Lower lobe of right lung (tissue), 2 donors: ENCODE measurements around the gene FDX1. TPM values are rescaled to one million over a fixed set of nuclear protein-coding genes. Genes with fewer than 3 reads are reported as not detected.
"Not testable (repeated sequence)": the region's sequence is repeated elsewhere in the genome, so short reads cannot be mapped to it uniquely, and the experiment has no call there.

Source experiments
- ATAC-seq, 2 donors: fragments of 200-7000 bp; cut with Tn5 transposase; one replicate each; pipeline ENCODE4 v1.9.1; 2020 to 2022; ENCODE audit warnings: mild to moderate bottlenecking in 2 of 2, moderate library complexity in 2 of 2
- DNase-seq: peaks from one replicate; pipeline ENCODE4 v3.0.0-alpha.2; 2020
- H3K27ac ChIP-seq: fragments of 200-600 bp; one replicate; pipeline ENCODE4 v1.8.0; 2022
- H3K27me3 ChIP-seq: fragments of 200-600 bp; one replicate; pipeline ENCODE4 v1.8.0; 2022; ENCODE audit warnings: low read depth
- H3K36me3 ChIP-seq: fragments of 200-600 bp; one replicate; pipeline ENCODE4 v1.8.0; 2022; ENCODE audit warnings: mild to moderate bottlenecking
- H3K4me1 ChIP-seq: fragments of 200-600 bp; one replicate; pipeline ENCODE4 v1.8.0; 2022
- H3K4me3 ChIP-seq: fragments of 200-600 bp; one replicate; pipeline ENCODE4 v1.8.0; 2022; ENCODE audit warnings: mild to moderate bottlenecking
- H3K9me3 ChIP-seq: fragments of 200-600 bp; one replicate; pipeline ENCODE4 v1.8.0; 2022
- intact Hi-C: fragments of 100-400 bp; cut with DNase I; formaldehyde crosslinking; loops from one replicate; pipeline ENCODE4 v1.11.0; 2022
- total RNA-seq: library from RNA; stranded (reverse); fragmentation: NEBNext Ultra II Directional; extraction: Animal tissue kit (Norgen Biotek cat#: 25700); gene quantifications from one replicate; pipeline ENCODE4 v1.2.1, GENCODE V29; 2021
- TF ChIP-seq, protein P1 (sequence below): fragments of 200-600 bp; IDR thresholded peaks from one replicate; pipeline ENCODE4 v1.8.0; 2022; ENCODE audit warnings: antibody characterized with exemption, mild to moderate bottlenecking
- donor health status: DM: no; HTN: yes; CAD: no; lungs with severe emphysema.

The FDX1 gene
- total RNA-seq, 1 donor from 2014 or later: 19.5 TPM

DNA sequence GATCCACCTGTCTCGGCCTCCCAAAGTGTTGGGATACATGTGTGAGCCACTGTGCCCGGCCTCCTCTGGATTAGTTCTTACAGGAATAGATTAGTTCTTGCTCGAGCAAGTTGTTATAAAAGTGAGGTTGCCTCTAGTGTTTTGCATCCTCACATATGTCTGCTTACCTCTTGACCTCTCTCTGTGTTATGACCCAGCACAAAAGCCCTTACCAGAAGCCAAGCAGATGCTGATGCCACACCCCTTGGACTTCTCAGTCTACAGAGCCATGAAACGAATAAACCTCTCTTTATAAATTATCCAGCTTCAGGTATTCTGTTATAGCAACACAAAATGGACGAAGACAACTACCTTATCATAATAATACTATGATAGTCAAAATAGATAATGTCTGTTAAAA lies 22.4 kb upstream of the FDX1 start:
- intact Hi-C loops: no loop called here
- Histone ChIP-seq H3K4me3 (no peak overlapping the region), H3K9me3 (no peaks in the 10 kb centered on the region), H3K4me1 (no peaks in the 10 kb centered on the region), H3K27me3 (no peaks in the 10 kb centered on the region), H3K36me3 (no peaks in the 10 kb centered on the region), H3K27ac (no peak overlapping the region)
- no peak for DNase-seq
- no peak for ATAC-seq
- TF ChIP-seq, protein P1, sequence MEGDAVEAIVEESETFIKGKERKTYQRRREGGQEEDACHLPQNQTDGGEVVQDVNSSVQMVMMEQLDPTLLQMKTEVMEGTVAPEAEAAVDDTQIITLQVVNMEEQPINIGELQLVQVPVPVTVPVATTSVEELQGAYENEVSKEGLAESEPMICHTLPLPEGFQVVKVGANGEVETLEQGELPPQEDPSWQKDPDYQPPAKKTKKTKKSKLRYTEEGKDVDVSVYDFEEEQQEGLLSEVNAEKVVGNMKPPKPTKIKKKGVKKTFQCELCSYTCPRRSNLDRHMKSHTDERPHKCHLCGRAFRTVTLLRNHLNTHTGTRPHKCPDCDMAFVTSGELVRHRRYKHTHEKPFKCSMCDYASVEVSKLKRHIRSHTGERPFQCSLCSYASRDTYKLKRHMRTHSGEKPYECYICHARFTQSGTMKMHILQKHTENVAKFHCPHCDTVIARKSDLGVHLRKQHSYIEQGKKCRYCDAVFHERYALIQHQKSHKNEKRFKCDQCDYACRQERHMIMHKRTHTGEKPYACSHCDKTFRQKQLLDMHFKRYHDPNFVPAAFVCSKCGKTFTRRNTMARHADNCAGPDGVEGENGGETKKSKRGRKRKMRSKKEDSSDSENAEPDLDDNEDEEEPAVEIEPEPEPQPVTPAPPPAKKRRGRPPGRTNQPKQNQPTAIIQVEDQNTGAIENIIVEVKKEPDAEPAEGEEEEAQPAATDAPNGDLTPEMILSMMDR: no peak

DNA sequence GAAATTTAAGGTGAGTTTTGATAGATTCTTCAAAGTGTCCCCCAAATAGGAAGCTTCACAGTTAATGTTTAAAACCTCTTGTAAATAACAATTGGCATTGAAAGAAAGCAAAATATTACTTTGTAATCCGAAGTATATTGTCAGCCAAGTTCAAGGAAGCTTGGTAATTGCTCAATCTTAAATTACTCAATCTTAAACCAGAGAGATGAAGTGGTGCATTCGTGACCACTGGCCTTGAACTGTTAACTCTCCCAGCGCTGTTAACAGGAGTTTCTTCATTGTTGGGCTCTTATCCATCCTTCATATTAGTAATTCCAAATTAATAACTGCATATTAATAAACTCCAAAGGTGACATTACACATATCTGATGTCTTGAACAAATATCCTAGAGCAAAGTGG lies 20.6 kb upstream of the FDX1 start:
- intact Hi-C loops: no loop called here
- no peaks in the 10 kb centered on the region for H3K4me1 ChIP-seq
- TF ChIP-seq, protein P1: no peak
- H3K4me3 ChIP-seq: no peak overlapping the region
- H3K27me3 ChIP-seq: no peaks in the 10 kb centered on the region
- no peak overlapping the region for H3K27ac ChIP-seq
- no peaks in the 10 kb centered on the region for H3K36me3 ChIP-seq
- DNase-seq: no peak
- H3K9me3 ChIP-seq: no peaks in the 10 kb centered on the region
- peak; percentile 62 to 68 for ATAC-seq

DNA sequence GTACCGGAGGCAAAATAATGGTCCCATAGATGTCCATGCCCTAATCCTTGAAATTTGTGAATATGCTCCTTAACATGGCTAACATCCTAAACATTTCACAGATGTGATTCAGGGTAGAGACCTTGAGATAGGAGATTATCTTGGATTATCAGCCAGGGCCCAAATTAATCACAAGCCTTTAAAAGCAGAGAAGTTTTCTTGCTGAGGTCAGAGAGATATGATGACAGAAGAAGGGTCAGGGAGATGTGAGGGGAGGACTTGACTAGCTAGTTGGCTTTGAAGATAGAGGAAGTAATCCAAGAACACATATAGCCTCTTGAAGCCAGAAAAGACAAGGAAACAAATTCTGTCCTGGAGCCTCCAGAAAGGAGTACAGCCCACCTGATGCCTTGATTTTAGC lies 19.1 kb upstream of the FDX1 start:
- intact Hi-C loops: no loop called here
- ATAC-seq (no peak), DNase-seq (no peak)
- Histone ChIP-seq H3K36me3 (no peaks in the 10 kb centered on the region), H3K9me3 (no peaks in the 10 kb centered on the region), H3K27ac (no peak overlapping the region), H3K4me3 (no peak overlapping the region), H3K4me1 (no peaks in the 10 kb centered on the region), H3K27me3 (no peaks in the 10 kb centered on the region)
- TF ChIP-seq, protein P1: no peak

DNA sequence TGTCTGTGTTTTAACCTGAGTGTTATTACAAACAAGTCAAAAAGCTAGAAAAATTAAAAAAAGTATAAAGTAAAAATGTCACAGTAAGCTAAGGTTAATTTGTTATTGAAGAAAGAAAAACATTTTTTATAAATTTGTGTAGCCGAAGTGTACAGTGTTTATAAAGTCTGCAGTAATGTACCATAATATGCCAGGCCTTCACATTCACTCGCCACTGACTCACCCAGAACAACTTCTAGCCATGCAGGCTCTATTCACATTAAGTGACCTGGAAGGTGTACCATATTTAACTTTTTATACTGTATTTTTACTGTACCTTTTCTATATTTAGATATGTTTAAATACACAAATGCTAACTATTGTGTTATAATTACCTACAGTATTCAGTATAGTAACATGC lies 14.7 kb upstream of the FDX1 start:
- no peaks in the 10 kb centered on the region for H3K36me3 ChIP-seq
- no peak for DNase-seq
- H3K9me3 ChIP-seq: no peaks in the 10 kb centered on the region
- H3K27me3 ChIP-seq: no peaks in the 10 kb centered on the region
- TF ChIP-seq, protein P1: no peak
- no peak overlapping the region for H3K27ac ChIP-seq
- no peak overlapping the region for H3K4me3 ChIP-seq
- ATAC-seq: no peak
- H3K4me1 ChIP-seq: no peaks in the 10 kb centered on the region
- intact Hi-C loops: no loop called here

DNA sequence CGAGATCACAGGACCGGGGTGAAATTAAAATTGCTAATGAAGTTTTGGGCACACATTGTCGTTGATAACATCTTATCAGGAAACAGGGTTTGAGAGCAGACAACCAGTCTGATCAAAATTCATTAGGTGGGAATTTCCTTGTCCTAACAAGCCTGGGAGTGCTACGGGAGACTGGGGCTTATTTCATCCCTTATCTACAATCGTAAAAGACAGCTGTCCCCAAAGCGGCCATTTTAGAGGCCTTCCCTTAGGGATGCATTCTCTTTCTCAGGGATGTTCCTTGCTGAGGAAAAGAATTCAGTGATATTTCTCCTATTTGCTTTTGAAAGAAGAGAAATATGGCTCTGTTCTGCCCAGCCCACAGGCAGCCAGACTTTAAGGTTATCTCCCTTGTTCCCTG lies 8.1 kb upstream of the FDX1 start:
- DNase-seq, H3K36me3 ChIP-seq, H3K4me3 ChIP-seq, H3K27ac ChIP-seq, ATAC-seq, H3K4me1 ChIP-seq, H3K9me3 ChIP-seq, H3K27me3 ChIP-seq, intact Hi-C loops: not testable (repeated sequence)

DNA sequence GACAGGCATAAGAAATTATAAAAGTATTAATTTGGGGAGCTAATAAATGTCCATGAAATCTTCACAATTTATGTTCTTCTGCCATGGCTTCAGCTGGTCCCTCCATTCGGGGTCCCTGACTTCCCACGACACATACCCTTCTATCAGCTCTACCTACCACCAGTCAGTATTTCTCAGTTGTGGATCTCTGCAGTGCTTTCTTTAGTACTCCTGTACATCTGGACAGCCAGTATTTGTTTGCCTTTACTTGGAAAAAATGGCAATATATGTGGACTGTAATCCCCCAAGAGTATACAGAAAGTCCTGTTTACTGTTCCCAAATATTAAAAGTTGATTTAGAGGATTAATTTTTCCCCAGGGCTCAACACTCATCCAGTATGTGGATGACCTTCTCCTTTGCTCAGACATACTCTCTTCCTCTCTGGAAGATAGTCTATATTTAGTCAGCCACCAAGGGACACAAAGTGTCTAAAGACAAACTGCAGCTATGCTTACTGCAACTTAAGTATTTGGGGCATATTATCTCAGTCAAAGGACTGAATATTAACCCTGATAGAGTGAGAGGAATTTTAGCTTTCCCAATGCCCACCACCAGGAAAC lies 7.3 kb upstream of the FDX1 start:
- Histone ChIP-seq H3K9me3 (no peaks in the 10 kb centered on the region), H3K36me3 (no peaks in the 10 kb centered on the region), H3K27ac (no peak overlapping the region), H3K4me3 (no peak overlapping the region), H3K4me1 (no peaks in the 10 kb centered on the region), H3K27me3 (no peaks in the 10 kb centered on the region)
- intact Hi-C loops: no loop called here
- no peak for ATAC-seq
- TF ChIP-seq, protein P1: no peak
- DNase-seq: no peak
